ENCODE measurements around the gene VSTM2B.
"Not testable (repeated sequence)": the region's sequence is repeated elsewhere in the genome, so short reads cannot be mapped to it uniquely, and the experiment has no call there.

VSTM2B gene

GRCh38 chr19:29532956-29533355, 7.2 kb downstream of the VSTM2B start:
- DNase-seq = no peak

GRCh38 chr19:29533578-29534544, 8.1 kb downstream of the VSTM2B start:
- DNase-seq = no peak

GRCh38 chr19:29535214-29535831, 9.5 kb downstream of the VSTM2B start:
- no peak for DNase-seq

- DNase-seq = no peak
Observed at GRCh38 chr19:29535984-29536508, 10.3 kb downstream of the VSTM2B start.

- DNase-seq = no peak
Observed at GRCh38 chr19:29537181-29537580, 11.4 kb downstream of the VSTM2B start.

GRCh38 chr19:29537601-29538000, 11.8 kb downstream of the VSTM2B start:
- DNase-seq = no peak

- DNase-seq = no peak
Observed at GRCh38 chr19:29538146-29538545, 12.4 kb downstream of the VSTM2B start.

- DNase-seq = no peak
Observed at GRCh38 chr19:29538651-29539050, 12.9 kb downstream of the VSTM2B start.

- DNase-seq = no peak
Observed at GRCh38 chr19:29539131-29539530, 13.3 kb downstream of the VSTM2B start.

GRCh38 chr19:29539670-29540069, 13.9 kb downstream of the VSTM2B start:
- no peak for DNase-seq

- no peak for DNase-seq
Observed at GRCh38 chr19:29540114-29540513, 14.3 kb downstream of the VSTM2B start.

GRCh38 chr19:29541473-29542253, 15.9 kb downstream of the VSTM2B start:
- DNase-seq = no peak

- no peak for DNase-seq
Observed at GRCh38 chr19:29542327-29542726, 16.5 kb downstream of the VSTM2B start.

GRCh38 chr19:29542776-29543175, 17.0 kb downstream of the VSTM2B start:
- no peak for DNase-seq

- no peak for DNase-seq
Observed at GRCh38 chr19:29543381-29543780, 17.6 kb downstream of the VSTM2B start.

GRCh38 chr19:29544656-29545360, 19.0 kb downstream of the VSTM2B start:
- DNase-seq = no peak

GRCh38 chr19:29545447-29545846, 19.7 kb downstream of the VSTM2B start:
- DNase-seq = not testable (repeated sequence)

- no peak for DNase-seq
Observed at GRCh38 chr19:29545866-29546582, 20.2 kb downstream of the VSTM2B start.

GRCh38 chr19:29546583-29547190, 20.9 kb downstream of the VSTM2B start:
- no peak for DNase-seq

GRCh38 chr19:29547361-29547960, 21.7 kb downstream of the VSTM2B start:
- DNase-seq = no peak

GRCh38 chr19:29547981-29548380, 22.2 kb downstream of the VSTM2B start:
- DNase-seq = peak in 1 of 2 experiments; percentile 64
